ENCODE measurements around the gene LRRC10B. TPM values are rescaled to one million over a fixed set of nuclear protein-coding genes. Genes with fewer than 3 reads are reported as not detected.
A peak's percentile ranks its signal among the peaks of the same experiment; 100 is the strongest.

Gene LRRC10B
- total RNA-seq, 1 experiment from 2014 or later, result 0.39 TPM

DNA sequence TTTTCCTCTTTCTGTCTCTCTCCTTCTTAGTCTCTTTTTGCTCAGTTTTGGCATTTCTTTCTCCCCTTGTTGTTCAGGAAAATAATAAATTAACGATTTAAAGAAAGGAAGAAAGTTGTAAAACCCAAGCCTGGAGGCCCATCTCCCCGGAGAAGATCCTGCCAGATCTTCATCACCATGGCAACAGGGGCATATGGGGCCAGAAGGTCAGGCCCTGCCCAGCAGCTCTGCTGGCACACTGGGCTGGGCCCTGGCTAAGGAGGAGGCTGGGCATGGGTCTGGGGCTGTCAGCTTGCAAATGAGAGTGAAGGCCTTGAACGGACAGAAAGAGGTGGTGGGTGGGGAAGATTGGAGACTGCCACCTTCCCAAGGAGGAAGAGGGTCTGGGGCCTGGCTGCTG, 2.8 kb downstream of the LRRC10B start:
- Histone ChIP-seq H3T11ph (ENCODE audit: low read length) (no peak overlapping the region), H4K20me1 (ENCODE audit: control insufficient read depth, insufficient read depth, insufficient read length) (no peaks in the 10 kb centered on the region), H3K9me3 (ENCODE audit: control insufficient read depth, low read depth, low read length) (no peaks in the 10 kb centered on the region), H3K4me1 (ENCODE audit: insufficient read depth, low read length) (peaks cover 17% of the 10 kb centered on the region), H2BK15ac (ENCODE audit: low read depth, low read length) (no peak overlapping the region), H3K4ac (ENCODE audit: low read depth, low read length) (no peak overlapping the region), H2BK120ac (ENCODE audit: low read depth, low read length, poor library complexity, severe bottlenecking) (no peak overlapping the region), H2BK5ac (ENCODE audit: insufficient read length, low read length) (no peak overlapping the region), H3K9ac (ENCODE audit: extremely low read depth, insufficient read length, low read length) (no peak overlapping the region), H2AK5ac (ENCODE audit: insufficient read length, low read length) (no peak overlapping the region), H2BK20ac (ENCODE audit: low read depth, low read length, poor library complexity, severe bottlenecking) (no peak overlapping the region), H3K23ac (ENCODE audit: insufficient read length, low read depth, low read length) (no peak overlapping the region), H3K14ac (ENCODE audit: insufficient read depth, low read length) (no peak overlapping the region), H3K79me2 (ENCODE audit: insufficient read depth, low read length) (no peaks in the 10 kb centered on the region), H3K23me2 (ENCODE audit: insufficient read length, low read depth, low read length, poor library complexity, severe bottlenecking) (no peaks in the 10 kb centered on the region), H3K56ac (ENCODE audit: insufficient read length, low read depth, low read length) (no peak overlapping the region), H2BK12ac (ENCODE audit: insufficient read length, low read depth, low read length) (no peak overlapping the region), H2AFZ (ENCODE audit: low read length) (no peak overlapping the region), H4K8ac (replicated peaks; ENCODE audit: insufficient read length, low read depth, low read length) (no peak overlapping the region), H4K5ac (ENCODE audit: insufficient read length, low read depth, low read length) (no peak overlapping the region), H3K27ac (ENCODE audit: insufficient read length, low read depth, low read length) (no peak overlapping the region), H4K91ac (ENCODE audit: insufficient read length, low read depth, low read length) (no peak overlapping the region), H3K4me2 (ENCODE audit: insufficient read depth, insufficient read length, low read length) (no peak overlapping the region), H3K27me3 (ENCODE audit: insufficient read depth, low read length) (peaks cover 18% of the 10 kb centered on the region), H3K79me1 (ENCODE audit: insufficient read depth, low read depth, low read length, poor library complexity, severe bottlenecking) (no peaks in the 10 kb centered on the region), H3K18ac (ENCODE audit: insufficient read length, low read depth, low read length) (no peak overlapping the region)
- TF ChIP-seq CTCF (conservative IDR thresholded peaks at IDR 0.05), result no peak
- peaks cover 45 to 58% of the 10 kb centered on the region in 2 experiments for H3K4me1 Mint-ChIP-seq
- H3K4me3 Mint-ChIP-seq, result peak overlapping the region in 1 of 2 experiments; percentile 18; a peak in 1 of 5 replicates
- DNase-seq, result no peak
- H3K36me3 Mint-ChIP-seq (ENCODE audit: insufficient read depth in 1 of 3, low read depth in 3 of 3), result no peaks in the 10 kb centered on the region; a peak in 1 of 7 replicates
- no peaks in the 10 kb centered on the region; a peak in 1 of 5 replicates for H3K9me3 Mint-ChIP-seq
- no peak overlapping the region for H3K27ac Mint-ChIP-seq
- peaks cover 58% of the 10 kb centered on the region for H3K27me3 Mint-ChIP-seq (ENCODE audit: low read depth)
- WGBS (ENCODE audit: extremely low coverage, insufficient read length, low lambda C conversion rate), result no CpG with 5 or more reads among the region's 3 CpGs
